ENCODE results near the gene MRPL2. TPM values are rescaled to one million over a fixed set of nuclear protein-coding genes. Genes with fewer than 3 reads are reported as not detected.

The MRPL2 gene
- total RNA-seq, 1 donor from 2014 or later, result 47.4 TPM

- H3K4me3 ChIP-seq (ENCODE audit: insufficient read depth, low read depth, low read length), result peak overlapping the region; percentile 69
- H3K9me3 ChIP-seq (ENCODE audit: insufficient read depth, low read depth, low read length), result no peaks in the 10 kb centered on the region
- Mint-ChIP-seq H3K27me3 (ENCODE audit: low read depth, unreplicated experiment) (no peaks in the 10 kb centered on the region), H3K4me1 (ENCODE audit: low read depth, unreplicated experiment) (peaks cover 15% of the 10 kb centered on the region), H3K27ac (ENCODE audit: unreplicated experiment) (no peak overlapping the region), H3K36me3 (ENCODE audit: low read depth, unreplicated experiment) (peaks cover 14% of the 10 kb centered on the region), H3K9me3 (ENCODE audit: unreplicated experiment) (no peaks in the 10 kb centered on the region), H3K4me3 (ENCODE audit: unreplicated experiment) (peak overlapping the region; percentile 92)
- TF ChIP-seq EZH2 (IDR thresholded peaks at IDR 0.05; ENCODE audit: insufficient read depth, low read length), result no peak
- TF ChIP-seq, protein P1, sequence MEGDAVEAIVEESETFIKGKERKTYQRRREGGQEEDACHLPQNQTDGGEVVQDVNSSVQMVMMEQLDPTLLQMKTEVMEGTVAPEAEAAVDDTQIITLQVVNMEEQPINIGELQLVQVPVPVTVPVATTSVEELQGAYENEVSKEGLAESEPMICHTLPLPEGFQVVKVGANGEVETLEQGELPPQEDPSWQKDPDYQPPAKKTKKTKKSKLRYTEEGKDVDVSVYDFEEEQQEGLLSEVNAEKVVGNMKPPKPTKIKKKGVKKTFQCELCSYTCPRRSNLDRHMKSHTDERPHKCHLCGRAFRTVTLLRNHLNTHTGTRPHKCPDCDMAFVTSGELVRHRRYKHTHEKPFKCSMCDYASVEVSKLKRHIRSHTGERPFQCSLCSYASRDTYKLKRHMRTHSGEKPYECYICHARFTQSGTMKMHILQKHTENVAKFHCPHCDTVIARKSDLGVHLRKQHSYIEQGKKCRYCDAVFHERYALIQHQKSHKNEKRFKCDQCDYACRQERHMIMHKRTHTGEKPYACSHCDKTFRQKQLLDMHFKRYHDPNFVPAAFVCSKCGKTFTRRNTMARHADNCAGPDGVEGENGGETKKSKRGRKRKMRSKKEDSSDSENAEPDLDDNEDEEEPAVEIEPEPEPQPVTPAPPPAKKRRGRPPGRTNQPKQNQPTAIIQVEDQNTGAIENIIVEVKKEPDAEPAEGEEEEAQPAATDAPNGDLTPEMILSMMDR (IDR thresholded peaks at IDR 0.05; ENCODE audit: insufficient read depth, low read depth, low read length), result no peak
- no peak overlapping the region for H2AFZ ChIP-seq (ENCODE audit: low read depth, low read length)
- peak overlapping the region; percentile 85 for H3K9ac ChIP-seq (ENCODE audit: low read length)
- peak overlapping the region; percentile 92 for H3K4me2 ChIP-seq (ENCODE audit: low read length)
- no peak for DNase-seq (ENCODE audit: low read depth)
- FAIRE-seq, result no peak
- H3K79me2 ChIP-seq (ENCODE audit: insufficient read depth, low read length), result peaks cover 61% of the 10 kb centered on the region
- H3K4me1 ChIP-seq (ENCODE audit: insufficient read depth, low read length), result peaks cover 26% of the 10 kb centered on the region
- no peak overlapping the region for H3K27ac ChIP-seq (ENCODE audit: low read depth, low read length)
- peaks cover 32% of the 10 kb centered on the region for H4K20me1 ChIP-seq (ENCODE audit: insufficient read depth, low read length)
- no peaks in the 10 kb centered on the region for H3K27me3 ChIP-seq (ENCODE audit: insufficient read depth, low read length)
- peaks cover 33% of the 10 kb centered on the region for H3K36me3 ChIP-seq (ENCODE audit: insufficient read depth, low read length)
These were observed 46.9 kb downstream of the MRPL2 start for GRCh38 chr6:43012364-43012763.

GRCh38 chr6:43011207-43011606 lies 48.0 kb downstream of the MRPL2 start:
- no peak for FAIRE-seq
- DNase-seq (ENCODE audit: low read depth), result no peak
- Histone ChIP-seq H3K4me3 (ENCODE audit: insufficient read depth, low read depth, low read length) (no peak overlapping the region), H3K4me1 (ENCODE audit: insufficient read depth, low read length) (peaks cover 20% of the 10 kb centered on the region), H3K36me3 (ENCODE audit: insufficient read depth, low read length) (peaks cover 36% of the 10 kb centered on the region), H3K9me3 (ENCODE audit: insufficient read depth, low read depth, low read length) (no peaks in the 10 kb centered on the region), H3K79me2 (ENCODE audit: insufficient read depth, low read length) (peaks cover 50% of the 10 kb centered on the region), H3K9ac (ENCODE audit: low read length) (no peak overlapping the region), H3K27ac (ENCODE audit: low read depth, low read length) (no peak overlapping the region), H4K20me1 (ENCODE audit: insufficient read depth, low read length) (peaks cover 27% of the 10 kb centered on the region), H2AFZ (ENCODE audit: low read depth, low read length) (no peak overlapping the region), H3K4me2 (ENCODE audit: low read length) (no peak overlapping the region), H3K27me3 (ENCODE audit: insufficient read depth, low read length) (no peaks in the 10 kb centered on the region)
- no peaks in the 10 kb centered on the region for H3K9me3 Mint-ChIP-seq (ENCODE audit: unreplicated experiment)
- peaks cover 14% of the 10 kb centered on the region for H3K36me3 Mint-ChIP-seq (ENCODE audit: low read depth, unreplicated experiment)
- no peaks in the 10 kb centered on the region for H3K27me3 Mint-ChIP-seq (ENCODE audit: low read depth, unreplicated experiment)
- no peak overlapping the region for H3K27ac Mint-ChIP-seq (ENCODE audit: unreplicated experiment)
- TF ChIP-seq EZH2 (IDR thresholded peaks at IDR 0.05; ENCODE audit: insufficient read depth, low read length), result no peak
- TF ChIP-seq, protein P1 (IDR thresholded peaks at IDR 0.05; ENCODE audit: insufficient read depth, low read depth, low read length), result no peak
- H3K4me1 Mint-ChIP-seq (ENCODE audit: low read depth, unreplicated experiment), result peaks cover 11% of the 10 kb centered on the region
- H3K4me3 Mint-ChIP-seq (ENCODE audit: unreplicated experiment), result no peak overlapping the region

GRCh38 chr6:43009124-43009523 lies 50.1 kb downstream of the MRPL2 start:
- DNase-seq (ENCODE audit: low read depth), result no peak
- peaks cover 25% of the 10 kb centered on the region for H4K20me1 ChIP-seq (ENCODE audit: insufficient read depth, low read length)
- no peaks in the 10 kb centered on the region for H3K27me3 Mint-ChIP-seq (ENCODE audit: low read depth, unreplicated experiment)
- no peak for FAIRE-seq
- H3K9me3 Mint-ChIP-seq (ENCODE audit: unreplicated experiment), result no peaks in the 10 kb centered on the region
- peak overlapping the region; percentile 47 for H3K27ac Mint-ChIP-seq (ENCODE audit: unreplicated experiment)
- H3K4me1 ChIP-seq (ENCODE audit: insufficient read depth, low read length), result peaks cover 12% of the 10 kb centered on the region
- no peak overlapping the region for H2AFZ ChIP-seq (ENCODE audit: low read depth, low read length)
- no peak overlapping the region for H3K4me3 Mint-ChIP-seq (ENCODE audit: unreplicated experiment)
- no peak overlapping the region for H3K27ac ChIP-seq (ENCODE audit: low read depth, low read length)
- H3K36me3 ChIP-seq (ENCODE audit: insufficient read depth, low read length), result peaks cover 39% of the 10 kb centered on the region
- peaks cover 14% of the 10 kb centered on the region for H3K36me3 Mint-ChIP-seq (ENCODE audit: low read depth, unreplicated experiment)
- TF ChIP-seq, protein P1 (IDR thresholded peaks at IDR 0.05; ENCODE audit: insufficient read depth, low read depth, low read length), result peak; percentile 35
- TF ChIP-seq EZH2 (IDR thresholded peaks at IDR 0.05; ENCODE audit: insufficient read depth, low read length), result no peak
- H3K27me3 ChIP-seq (ENCODE audit: insufficient read depth, low read length), result no peaks in the 10 kb centered on the region
- no peak overlapping the region for H3K4me2 ChIP-seq (ENCODE audit: low read length)
- peaks cover 29% of the 10 kb centered on the region for H3K79me2 ChIP-seq (ENCODE audit: insufficient read depth, low read length)
- no peaks in the 10 kb centered on the region for H3K9me3 ChIP-seq (ENCODE audit: insufficient read depth, low read depth, low read length)
- no peak overlapping the region for H3K4me3 ChIP-seq (ENCODE audit: insufficient read depth, low read depth, low read length)
- peaks cover 5% of the 10 kb centered on the region for H3K4me1 Mint-ChIP-seq (ENCODE audit: low read depth, unreplicated experiment)
- H3K9ac ChIP-seq (ENCODE audit: low read length), result no peak overlapping the region
